CD14-positive monocyte (primary cell): ENCODE measurements around the gene CYP26C1. TPM values are rescaled to one million over a fixed set of nuclear protein-coding genes. Genes with fewer than 3 reads are reported as not detected.

Experiments
- DNase-seq, 3 donors: peaks; one replicate each; pipeline ENCODE4 v3.0.0-alpha.2; 2011 to 2022
- H2AFZ ChIP-seq: 2 replicates; pipeline ENCODE4 v1.6.0; 2012; ENCODE audit warnings: mild to moderate bottlenecking, low read depth, low read length, inconsistent platforms; ENCODE audit not compliant: insufficient read depth, poor library complexity, severe bottlenecking
- H3K27ac ChIP-seq, 2 donors: 1 replicate in 1 of 2; 2 replicates in 1 of 2; pipeline ENCODE4 v1.5.1; 2012 to 2013; ENCODE audit warnings: low read length in 2 of 2, control low read depth in 1 of 2, inconsistent platforms in 1 of 2, low read depth in 1 of 2, mild to moderate bottlenecking in 1 of 2
- H3K27me3 ChIP-seq, 2 donors: one replicate each; pipeline versions ENCODE4 v1.6.0 to v1.6.1; 2011 to 2013; ENCODE audit warnings: low read length in 2 of 2; ENCODE audit not compliant: control insufficient read depth in 2 of 2, insufficient read depth in 2 of 2
- H3K36me3 ChIP-seq, 2 donors: replicated peaks in 1 of 2; 1 replicate in 1 of 2; 2 replicates in 1 of 2; pipeline versions ENCODE4 v1.5.1 to v1.6.1; 2012 to 2013; ENCODE audit warnings: low read length in 2 of 2, control low read depth in 1 of 2, inconsistent platforms in 1 of 2, mild to moderate bottlenecking in 1 of 2; ENCODE audit not compliant: insufficient read depth in 2 of 2, control insufficient read depth in 1 of 2
- H3K4me1 ChIP-seq, 2 donors: 1 replicate in 1 of 2; 2 replicates in 1 of 2; pipeline versions ENCODE4 v1.5.1 to v1.6.1; 2012 to 2013; ENCODE audit warnings: low read length in 2 of 2, control low read depth in 1 of 2, inconsistent platforms in 1 of 2, mild to moderate bottlenecking in 1 of 2, moderate library complexity in 1 of 2; ENCODE audit not compliant: insufficient read depth in 2 of 2, control insufficient read depth in 1 of 2
- H3K4me2 ChIP-seq: replicated peaks from 2 replicates; pipeline ENCODE3; 2012; ENCODE audit warnings: low read length, moderate library complexity, mild to moderate bottlenecking; ENCODE audit not compliant: poor library complexity, severe bottlenecking; ENCODE audit errors: extremely low read depth
- H3K4me3 ChIP-seq, 3 experiments: fragments of 200-600 bp in 1 of 3; sonication (generic) in 1 of 3; replicated peaks in 1 of 3; 1 replicate in 2 of 3; 2 replicates in 1 of 3; pipeline ENCODE4 v1.5.1; 2011 to 2013; ENCODE audit warnings: low read length in 3 of 3, mild to moderate bottlenecking in 3 of 3, control low read depth in 2 of 3, low read depth in 2 of 3, inconsistent platforms in 1 of 3, moderate library complexity in 1 of 3
- H3K79me2 ChIP-seq: 2 replicates; pipeline ENCODE4 v1.6.0; 2012; ENCODE audit warnings: mild to moderate bottlenecking, control low read depth, inconsistent platforms, low read length, moderate library complexity; ENCODE audit not compliant: insufficient read depth
- H3K9ac ChIP-seq: 2 replicates; pipeline ENCODE4 v1.6.0; 2017; ENCODE audit warnings: low read length, mild to moderate bottlenecking; ENCODE audit not compliant: insufficient read depth, poor library complexity, severe bottlenecking
- H3K9me3 ChIP-seq, 2 donors: replicated peaks in 1 of 2; 1 replicate in 1 of 2; 2 replicates in 1 of 2; pipeline versions ENCODE4 v1.5.1 to v1.6.1; 2012 to 2013; ENCODE audit warnings: low read length in 2 of 2, control low read depth in 1 of 2; ENCODE audit not compliant: control insufficient read depth in 1 of 2, insufficient read depth in 1 of 2
- H4K20me1 ChIP-seq: 2 replicates; pipeline ENCODE4 v1.6.0; 2012; ENCODE audit warnings: mild to moderate bottlenecking, low read length, control low read depth, moderate library complexity; ENCODE audit not compliant: insufficient read depth
- H3K27ac Mint-ChIP-seq, 7 donors: one replicate each; pipeline ENCODE4 v1.8.0; 2020; ENCODE audit warnings: mild to moderate bottlenecking in 7 of 7, mixed read lengths in 7 of 7, moderate library complexity in 6 of 7, inconsistent platforms in 2 of 7
- H3K27me3 Mint-ChIP-seq, 3 donors: one replicate each; pipeline ENCODE4 v1.8.0; 2021 to 2022; ENCODE audit warnings: low read depth in 3 of 3, mild to moderate bottlenecking in 3 of 3, mixed read lengths in 3 of 3, moderate library complexity in 3 of 3, inconsistent platforms in 1 of 3
- H3K36me3 Mint-ChIP-seq, 2 donors: one replicate each; pipeline ENCODE4 v1.8.0; 2020; ENCODE audit warnings: mixed read lengths in 2 of 2, inconsistent platforms in 1 of 2, mild to moderate bottlenecking in 1 of 2
- H3K4me1 Mint-ChIP-seq: one replicate; pipeline ENCODE4 v1.8.0; 2020; ENCODE audit warnings: mild to moderate bottlenecking, mixed read lengths
- H3K4me3 Mint-ChIP-seq, 2 donors: one replicate each; pipeline ENCODE4 v1.8.0; 2020; ENCODE audit warnings: mild to moderate bottlenecking in 2 of 2, mixed read lengths in 2 of 2, moderate library complexity in 1 of 2
- H3K9me3 Mint-ChIP-seq, 7 donors: one replicate each; pipeline ENCODE4 v1.8.0; 2020 to 2022; ENCODE audit warnings: mixed read lengths in 7 of 7, mild to moderate bottlenecking in 6 of 7, moderate library complexity in 6 of 7, inconsistent platforms in 2 of 7
- WGBS: methylation state at CpG from one replicate; pipeline ENCODE4 v1.1.5; 2013; ENCODE audit warnings: missing lambda C conversion rate; ENCODE audit not compliant: insufficient coverage; 5-methylcytosine and 5-hydroxymethylcytosine counted together
- intact Hi-C, 2 donors: fragments of 100-400 bp; cut with micrococcal nuclease; formaldehyde crosslinking; loops; one replicate each; pipeline versions ENCODE4 v1.15.0 to v1.15.1; 2023
- polyA plus RNA-seq, 3 donors: library from polyadenylated mRNA; depleted of rRNA in 1 of 3; unstranded in 2 of 3; stranded (reverse) in 1 of 3; fragments of 300-500 nt in 2 of 3; fragments of >200 nt in 1 of 3; fragmentation: Illumina TruSeq in 2 of 3; gene quantifications; 1 replicate in 2 of 3; 2 replicates in 1 of 3; pipeline ENCODE4 v1.2.3, GENCODE V29; 2012 to 2021
- TF ChIP-seq, protein P1 (sequence below): fragments of 200-600 bp; IDR thresholded peaks from one replicate; pipeline ENCODE4 v1.8.0; 2022; ENCODE audit warnings: antibody characterized with exemption, mild to moderate bottlenecking

The CYP26C1 gene
- polyA plus RNA-seq, 3 donors, result not detected

DNA sequence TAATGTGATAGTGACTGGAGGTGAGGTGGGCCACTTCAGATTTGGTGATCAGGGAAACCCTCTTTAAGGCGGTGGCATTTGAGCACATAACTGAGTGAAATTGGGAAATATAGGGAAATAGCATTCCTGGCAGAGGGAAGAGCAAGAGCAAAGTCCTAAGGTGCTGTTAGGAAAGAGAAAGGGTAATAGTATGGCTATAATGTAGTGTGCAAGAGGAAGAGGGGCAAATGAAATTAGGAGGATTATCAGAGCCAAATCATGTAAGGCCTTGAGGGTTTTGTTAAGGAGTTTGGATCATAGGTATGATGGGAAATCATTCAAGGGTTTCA, 27.8 kb upstream of the CYP26C1 start:
- no peak overlapping the region for H3K4me2 ChIP-seq
- Mint-ChIP-seq H3K36me3 (peaks cover 19 to 30% of the 10 kb centered on the region in 2 donors), H3K4me3 (no peak overlapping the region), H3K27ac (peak overlapping the region in 1 of 7 donors; percentile 47), H3K9me3 (no peaks in the 10 kb centered on the region), H3K27me3 (peaks cover 0 to 2% (median 2%) of the 10 kb centered on the region in 3 donors), H3K4me1 (no peaks in the 10 kb centered on the region)
- no peak overlapping the region for H3K9ac ChIP-seq
- H2AFZ ChIP-seq, result no peak overlapping the region
- H3K79me2 ChIP-seq, result no peaks in the 10 kb centered on the region
- H4K20me1 ChIP-seq, result no peaks in the 10 kb centered on the region
- intact Hi-C loops, result no loop called here
- no peaks in the 10 kb centered on the region for H3K4me1 ChIP-seq
- 100% methylated on average over 1 of the region's 1 CpG for WGBS
- peaks cover 2 to 7% of the 10 kb centered on the region in 2 donors for H3K36me3 ChIP-seq
- TF ChIP-seq, protein P1, sequence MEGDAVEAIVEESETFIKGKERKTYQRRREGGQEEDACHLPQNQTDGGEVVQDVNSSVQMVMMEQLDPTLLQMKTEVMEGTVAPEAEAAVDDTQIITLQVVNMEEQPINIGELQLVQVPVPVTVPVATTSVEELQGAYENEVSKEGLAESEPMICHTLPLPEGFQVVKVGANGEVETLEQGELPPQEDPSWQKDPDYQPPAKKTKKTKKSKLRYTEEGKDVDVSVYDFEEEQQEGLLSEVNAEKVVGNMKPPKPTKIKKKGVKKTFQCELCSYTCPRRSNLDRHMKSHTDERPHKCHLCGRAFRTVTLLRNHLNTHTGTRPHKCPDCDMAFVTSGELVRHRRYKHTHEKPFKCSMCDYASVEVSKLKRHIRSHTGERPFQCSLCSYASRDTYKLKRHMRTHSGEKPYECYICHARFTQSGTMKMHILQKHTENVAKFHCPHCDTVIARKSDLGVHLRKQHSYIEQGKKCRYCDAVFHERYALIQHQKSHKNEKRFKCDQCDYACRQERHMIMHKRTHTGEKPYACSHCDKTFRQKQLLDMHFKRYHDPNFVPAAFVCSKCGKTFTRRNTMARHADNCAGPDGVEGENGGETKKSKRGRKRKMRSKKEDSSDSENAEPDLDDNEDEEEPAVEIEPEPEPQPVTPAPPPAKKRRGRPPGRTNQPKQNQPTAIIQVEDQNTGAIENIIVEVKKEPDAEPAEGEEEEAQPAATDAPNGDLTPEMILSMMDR, result no peak
- DNase-seq, result no peak
- H3K27me3 ChIP-seq, result no peaks in the 10 kb centered on the region
- no peaks in the 10 kb centered on the region for H3K9me3 ChIP-seq
- H3K4me3 ChIP-seq, result no peak overlapping the region
- H3K27ac ChIP-seq, result no peak overlapping the region

- TF ChIP-seq, protein P1, result no peak
- peaks cover 0 to 2% (median 2%) of the 10 kb centered on the region in 3 donors for H3K27me3 Mint-ChIP-seq
- no peak overlapping the region for H3K9ac ChIP-seq
- no peak overlapping the region for H3K4me3 Mint-ChIP-seq
- H3K27ac Mint-ChIP-seq, result no peak overlapping the region
- H3K4me3 ChIP-seq, result no peak overlapping the region
- no peaks in the 10 kb centered on the region for H4K20me1 ChIP-seq
- H3K9me3 ChIP-seq, result no peaks in the 10 kb centered on the region
- DNase-seq, result no peak
- H3K36me3 ChIP-seq, result peaks cover 0 to 2% of the 10 kb centered on the region in 2 donors
- H3K4me1 ChIP-seq, result no peaks in the 10 kb centered on the region
- H3K27me3 ChIP-seq, result no peaks in the 10 kb centered on the region
- H2AFZ ChIP-seq, result no peak overlapping the region
- H3K79me2 ChIP-seq, result no peaks in the 10 kb centered on the region
- H3K36me3 Mint-ChIP-seq, result peaks cover 17 to 21% of the 10 kb centered on the region in 2 donors
- H3K9me3 Mint-ChIP-seq, result peaks cover 0 to 2% (median 0%) of the 10 kb centered on the region in 7 donors
- intact Hi-C loops, result no loop called here
- H3K4me2 ChIP-seq, result no peak overlapping the region
- H3K27ac ChIP-seq, result no peak overlapping the region
- peaks cover 3% of the 10 kb centered on the region for H3K4me1 Mint-ChIP-seq
- WGBS, result no CpG with 5 or more reads among the region's 1 CpG
These were observed 26.2 kb upstream of the CYP26C1 start for GRCh38 chr10:93034426-93034825.
